Measurements from ENCODE around the gene TRAK2. TPM values are rescaled to one million over a fixed set of nuclear protein-coding genes. Genes with fewer than 3 reads are reported as not detected.

Gene TRAK2
- total RNA-seq, 4 donors from 2014 or later, result 16.1 to 46.7 (median 26.5) TPM

DNA sequence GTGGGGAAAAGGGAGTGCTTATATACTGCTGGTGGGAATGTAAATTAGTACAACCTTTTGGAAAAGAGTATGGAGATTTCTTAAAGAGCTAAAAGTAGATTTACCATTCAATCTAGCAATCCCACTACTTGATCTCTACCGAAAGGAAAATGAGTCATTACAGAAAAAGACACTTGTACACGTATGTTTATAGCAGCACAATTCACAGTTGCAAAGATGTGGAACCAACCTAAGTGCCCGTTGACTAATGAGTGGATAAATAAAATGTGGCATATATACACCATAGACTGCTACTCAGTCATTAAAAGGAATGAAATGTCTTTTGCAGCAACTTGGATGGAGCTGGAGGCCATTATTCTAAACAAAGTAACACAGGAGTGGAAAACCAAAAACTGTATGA lies 123.6 kb downstream of the TRAK2 start:
- no peaks in the 10 kb centered on the region for H3K9me3 ChIP-seq
- in situ Hi-C loops (cut with MboI; ENCODE audit: low sequenced_read_pairs in 4 of 4), result no loop called here

More for the DNA sequence above, 123.6 kb downstream of the TRAK2 start:
- Histone ChIP-seq H3K27ac (no peak overlapping the region), H3K27me3 (no peaks in the 10 kb centered on the region), H3K4me1 (no peaks in the 10 kb centered on the region), H3K36me3 (no peaks in the 10 kb centered on the region), H3K4me3 (no peak overlapping the region)
- DNase-seq (no peak), ATAC-seq (no peak)
- intact Hi-C loops (cut with DNase I; ENCODE audit: low total_unique reads), result loop anchor here (1.0 kb wide), 1 partner anchor 9 kb away; no protein-coding TSS in a partner anchor
- TF ChIP-seq POLR2A (IDR thresholded peaks at IDR 0.05), result no peak
- TF ChIP-seq, protein P1, sequence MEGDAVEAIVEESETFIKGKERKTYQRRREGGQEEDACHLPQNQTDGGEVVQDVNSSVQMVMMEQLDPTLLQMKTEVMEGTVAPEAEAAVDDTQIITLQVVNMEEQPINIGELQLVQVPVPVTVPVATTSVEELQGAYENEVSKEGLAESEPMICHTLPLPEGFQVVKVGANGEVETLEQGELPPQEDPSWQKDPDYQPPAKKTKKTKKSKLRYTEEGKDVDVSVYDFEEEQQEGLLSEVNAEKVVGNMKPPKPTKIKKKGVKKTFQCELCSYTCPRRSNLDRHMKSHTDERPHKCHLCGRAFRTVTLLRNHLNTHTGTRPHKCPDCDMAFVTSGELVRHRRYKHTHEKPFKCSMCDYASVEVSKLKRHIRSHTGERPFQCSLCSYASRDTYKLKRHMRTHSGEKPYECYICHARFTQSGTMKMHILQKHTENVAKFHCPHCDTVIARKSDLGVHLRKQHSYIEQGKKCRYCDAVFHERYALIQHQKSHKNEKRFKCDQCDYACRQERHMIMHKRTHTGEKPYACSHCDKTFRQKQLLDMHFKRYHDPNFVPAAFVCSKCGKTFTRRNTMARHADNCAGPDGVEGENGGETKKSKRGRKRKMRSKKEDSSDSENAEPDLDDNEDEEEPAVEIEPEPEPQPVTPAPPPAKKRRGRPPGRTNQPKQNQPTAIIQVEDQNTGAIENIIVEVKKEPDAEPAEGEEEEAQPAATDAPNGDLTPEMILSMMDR (IDR thresholded peaks at IDR 0.05 in 4 of 5, conservative IDR thresholded peaks at IDR 0.05 in 1 of 5), result no peak

Other genes starting within 250 kb of the TRAK2 start
- 1 to 10 TPM; 2.3 to 3.5 (median 2.9) TPM for gene CASP8, start 190.9 kb downstream of the TRAK2 start, total RNA-seq
- 1 to 10 TPM in 3 of 4 donors, under 1 TPM in 1; 0.72 to 1.7 (median 1.4) TPM for gene FLACC1, start 94.1 kb downstream of the TRAK2 start, total RNA-seq
- gene STRADB, start 282 bp upstream of the TRAK2 start, total RNA-seq, result 100 to 1,000 TPM in 3 of 4 donors, 10 to 100 TPM in 1; 90.6 to 187 (median 129) TPM
- 10 to 100 TPM; 12.4 to 19.0 (median 14.5) TPM for gene TMEM237, start 192.0 kb upstream of the TRAK2 start, total RNA-seq
- under 1 TPM in 1 of 4 donors, not detected in 3; 0.33 TPM for gene MPP4, start 247.2 kb upstream of the TRAK2 start, total RNA-seq

Measured in gastrocnemius medialis (tissue), 4 donors.